Hippocampal formation (tissue), 2 donors: ENCODE results near the gene GPR89B.
"Not testable (repeated sequence)": the region's sequence is repeated elsewhere in the genome, so short reads cannot be mapped to it uniquely, and the experiment has no call there.

Source experiments
- DNase-seq, 2 donors: peaks; one replicate each; lab custom pipeline; 2025; lab: John Stamatoyannopoulos, UW

Gene GPR89B

DNA sequence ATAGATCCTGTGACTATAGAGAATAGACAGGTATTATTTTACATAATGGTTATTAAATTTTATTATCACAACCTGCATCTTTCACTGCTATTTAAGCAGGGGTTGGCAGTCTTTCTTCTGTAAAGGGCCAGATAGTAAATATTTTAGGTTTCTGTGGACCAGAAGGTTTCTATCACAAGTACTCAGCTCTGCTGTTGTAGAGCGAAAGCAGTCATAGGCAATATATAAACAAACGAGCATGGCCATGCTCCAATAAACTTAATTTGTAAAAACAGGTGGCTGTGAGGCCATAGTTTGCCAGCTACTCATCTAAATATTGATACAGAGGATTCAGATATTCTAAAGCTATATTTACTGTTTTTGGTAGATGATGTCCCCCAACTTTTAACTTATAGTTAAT lies 12.2 kb downstream of the GPR89B start:
- DNase-seq = not testable (repeated sequence)

DNA sequence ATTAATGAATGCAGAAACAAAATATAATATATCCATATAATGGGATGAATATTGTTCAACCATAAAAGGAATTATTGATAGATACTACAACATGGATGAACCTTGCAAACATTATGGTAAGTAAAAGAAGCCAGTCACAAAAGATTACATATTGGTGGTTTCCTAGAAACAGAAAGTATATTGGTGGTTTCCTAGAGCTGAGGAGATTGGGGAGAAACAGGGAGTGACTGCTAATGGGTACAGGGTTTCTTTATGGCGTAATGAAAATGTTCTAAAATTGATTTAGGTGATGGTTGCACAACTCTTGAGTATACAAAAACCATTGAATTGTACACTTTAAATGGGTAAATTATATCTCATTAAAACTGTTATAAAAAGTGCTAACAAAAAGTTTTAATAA lies 14.3 kb downstream of the GPR89B start:
- not testable (repeated sequence) for DNase-seq

DNA sequence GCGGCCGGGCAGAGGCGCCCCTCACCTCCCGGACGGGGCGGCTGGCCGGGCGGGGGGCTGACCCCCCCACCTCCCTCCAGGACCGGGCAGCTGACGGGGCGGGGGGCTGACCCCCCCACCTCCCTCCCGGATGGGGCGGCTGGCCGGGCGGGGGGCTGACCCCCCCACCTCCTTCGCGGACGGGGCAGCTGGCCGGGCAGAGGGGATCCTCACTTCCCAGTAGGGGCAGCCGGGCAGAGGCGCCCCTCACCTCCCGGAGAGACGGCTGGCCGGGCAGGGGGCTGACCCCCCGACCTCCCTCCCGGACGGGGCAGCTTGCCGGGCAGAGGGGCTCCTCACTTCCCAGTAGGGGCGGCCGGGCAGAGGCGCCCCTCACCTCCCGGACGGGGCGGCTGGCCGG lies 21.3 kb downstream of the GPR89B start:
- not testable (repeated sequence) for DNase-seq

DNA sequence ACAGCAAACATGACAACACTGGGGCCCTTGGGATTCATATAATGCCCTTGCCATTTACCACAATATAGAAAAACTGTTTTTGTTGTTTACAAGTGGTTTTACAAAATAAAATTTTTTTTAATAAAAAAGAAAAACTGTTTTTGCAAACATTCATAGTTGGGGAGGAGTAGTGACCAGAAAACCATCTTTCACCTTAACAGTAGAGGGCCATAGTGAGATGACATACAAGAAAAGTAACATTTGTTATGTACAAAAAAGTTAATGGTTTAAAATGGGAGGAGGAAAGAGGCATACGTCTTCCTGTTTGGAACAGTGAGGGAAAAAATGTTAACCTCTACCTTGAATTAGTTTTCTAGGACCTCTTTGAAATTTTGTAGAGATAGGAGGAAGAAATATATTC lies 30.7 kb downstream of the GPR89B start:
- DNase-seq = not testable (repeated sequence)

DNA sequence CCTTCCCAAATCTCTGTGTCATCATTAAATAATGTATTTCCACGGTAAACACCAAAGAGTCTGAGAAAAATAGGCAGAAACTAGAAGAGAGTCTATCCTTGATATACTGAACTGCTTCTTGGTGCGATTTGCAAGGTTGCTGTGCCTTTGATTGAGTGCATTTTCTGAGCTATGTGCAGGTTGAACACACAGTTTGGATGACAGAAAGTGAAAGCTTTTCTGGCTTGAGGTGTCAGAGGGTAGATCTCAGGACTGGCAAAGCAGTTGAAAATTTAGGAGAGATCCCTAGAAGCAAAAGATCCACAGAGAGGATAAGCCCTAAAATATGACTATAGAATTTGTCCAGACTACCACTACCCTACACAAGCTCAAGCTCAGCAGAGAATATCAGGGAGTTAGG lies 31.5 kb downstream of the GPR89B start:
- DNase-seq = not testable (repeated sequence)

DNA sequence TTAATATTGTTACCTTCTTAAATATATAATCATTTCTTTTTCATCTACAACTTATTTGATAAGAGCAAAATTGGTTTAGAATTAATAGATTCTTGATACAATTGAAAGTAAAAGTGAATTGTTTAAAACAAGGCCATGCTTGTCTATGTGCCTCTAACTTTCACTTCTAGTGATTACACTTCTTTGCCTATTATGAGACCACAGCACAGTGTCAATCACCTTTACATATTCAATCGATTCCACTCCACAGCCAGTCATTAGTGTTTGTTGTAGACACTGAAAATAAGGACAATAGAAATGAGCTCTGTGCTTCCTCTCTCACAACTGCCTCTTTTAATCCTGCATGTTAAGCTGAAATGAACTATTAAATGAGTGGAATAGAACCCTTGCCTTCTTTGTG lies 36.4 kb downstream of the GPR89B start:
- DNase-seq = not testable (repeated sequence)

DNA sequence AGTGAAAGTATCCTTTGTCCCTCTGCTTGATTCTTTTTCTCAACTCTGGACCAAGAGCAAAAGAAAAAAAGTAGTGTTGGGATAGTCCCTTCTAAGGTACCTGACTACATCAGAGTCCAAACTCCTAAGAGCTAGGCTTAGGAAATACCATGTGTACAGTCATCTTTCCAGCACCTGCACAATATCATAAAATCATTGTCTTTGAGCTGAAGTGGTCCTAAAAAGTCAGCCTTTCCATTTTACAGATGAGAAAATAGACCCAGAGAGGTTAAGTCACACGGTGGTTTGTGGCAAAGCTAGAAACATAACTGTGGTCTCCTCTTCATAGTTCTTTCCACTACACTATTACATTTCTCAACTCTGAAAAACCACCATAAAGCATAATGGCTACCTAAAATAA lies 38.4 kb downstream of the GPR89B start:
- not testable (repeated sequence) for DNase-seq

DNA sequence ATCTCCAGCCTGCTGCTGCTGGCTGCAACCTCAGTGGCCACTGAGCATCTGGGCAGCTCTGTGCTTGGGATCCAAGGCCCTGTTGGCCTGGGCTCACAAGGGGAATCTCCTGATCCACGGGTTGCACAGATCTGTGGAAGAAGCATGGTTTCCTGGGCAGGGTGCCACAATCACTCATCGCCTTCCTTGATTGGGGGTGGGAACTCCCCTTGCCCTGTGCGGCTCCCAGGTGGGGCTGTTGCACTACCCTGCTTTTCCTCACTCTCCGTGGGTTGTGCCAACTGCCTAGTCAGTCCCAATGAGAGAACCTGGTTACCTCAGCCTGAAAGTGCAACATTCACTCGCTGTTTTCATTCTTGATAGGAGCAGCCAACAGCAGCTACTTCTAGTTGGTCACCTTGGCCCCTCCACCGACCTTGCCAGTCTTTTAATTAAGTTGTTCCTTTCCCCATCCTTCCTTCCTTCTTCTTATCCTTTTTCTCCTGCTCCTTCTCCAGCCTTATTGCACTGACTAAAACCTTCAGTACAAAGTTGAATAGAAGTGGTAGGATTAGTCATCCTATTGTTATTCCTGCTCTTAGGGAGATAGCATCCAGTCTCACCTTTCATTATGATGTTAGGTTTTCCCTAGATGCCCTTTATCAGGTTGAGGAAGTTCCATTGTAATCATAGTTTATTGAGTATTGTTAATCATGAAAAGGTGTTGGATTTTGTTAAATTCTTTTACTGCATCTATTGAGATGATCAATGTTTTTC lies 50.9 kb downstream of the GPR89B start:
- not testable (repeated sequence) for DNase-seq

DNA sequence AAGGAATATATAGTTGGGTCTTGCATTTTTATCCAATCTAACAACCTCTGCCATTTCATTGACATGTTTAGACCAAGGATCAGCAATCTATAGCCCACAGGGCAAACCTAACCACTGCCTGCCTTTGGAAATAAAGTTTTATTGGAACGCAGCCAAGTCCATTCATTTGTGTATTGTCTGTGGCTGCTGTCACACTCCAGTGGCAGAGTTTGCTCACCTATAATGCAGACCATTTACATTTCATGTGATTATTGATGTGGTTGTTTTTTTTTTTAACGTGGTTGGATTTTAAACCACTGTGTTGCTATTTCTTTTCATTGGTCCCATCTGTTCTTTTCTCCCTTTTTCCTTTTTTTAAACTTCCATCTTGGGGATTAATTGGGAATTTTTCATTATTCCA lies 57.2 kb downstream of the GPR89B start:
- not testable (repeated sequence) for DNase-seq

DNA sequence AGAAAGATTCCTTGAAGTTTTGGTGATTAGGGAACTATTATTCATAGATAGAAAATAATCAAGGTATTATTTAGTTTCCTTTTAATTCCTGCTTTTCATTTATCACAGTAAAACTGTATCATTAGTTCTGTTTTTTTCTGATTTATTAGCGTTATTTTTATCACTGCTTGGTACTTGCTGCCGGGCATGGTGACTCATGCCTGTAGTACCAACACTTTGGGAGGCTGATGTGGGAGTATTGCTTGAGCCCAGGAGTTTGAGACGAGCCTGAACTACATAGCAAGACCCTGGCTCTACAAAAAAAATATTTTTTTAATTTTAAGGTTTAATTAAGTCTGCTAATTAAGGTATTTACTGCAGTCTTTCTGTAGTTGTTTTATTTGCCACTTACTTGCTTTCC lies 59.7 kb downstream of the GPR89B start:
- DNase-seq = not testable (repeated sequence)

DNA sequence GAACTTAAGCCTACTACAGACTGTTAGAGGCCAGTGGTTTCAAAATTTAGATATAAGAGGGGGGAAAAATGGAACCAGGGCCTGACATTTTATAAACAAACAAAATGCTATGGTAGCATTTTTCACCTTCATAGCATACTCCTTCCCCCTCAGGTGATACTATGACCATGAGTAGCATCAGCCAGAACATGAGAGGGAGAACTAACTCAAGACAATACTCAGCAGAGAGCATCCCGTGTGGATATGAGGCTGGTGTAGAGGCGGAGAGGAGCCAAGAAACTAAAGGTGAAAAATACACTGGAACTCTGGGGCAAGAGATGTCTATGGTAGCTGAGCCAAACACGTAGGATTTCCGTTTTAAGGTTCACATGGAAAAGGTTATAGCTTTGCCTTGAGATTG lies 64.7 kb downstream of the GPR89B start:
- not testable (repeated sequence) for DNase-seq

DNA sequence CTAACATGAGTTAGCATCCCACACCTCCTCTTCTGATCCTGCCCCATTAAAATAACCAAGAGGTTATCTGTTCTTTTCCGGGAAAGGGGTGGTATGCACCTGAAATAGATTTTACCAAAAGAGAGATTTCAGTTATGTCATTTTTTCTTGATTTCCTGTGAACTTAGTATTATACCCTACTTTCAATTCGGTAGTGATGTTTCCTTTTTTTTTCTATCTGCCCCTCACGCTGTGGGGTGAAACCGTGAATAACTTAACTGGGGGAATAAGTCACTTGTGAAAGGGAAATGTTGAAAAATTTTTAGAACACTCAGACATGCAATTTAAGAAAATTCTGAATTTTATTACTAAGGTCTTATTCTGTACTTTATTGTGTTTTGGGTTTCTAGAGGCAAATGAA lies 65.2 kb downstream of the GPR89B start:
- not testable (repeated sequence) for DNase-seq

DNA sequence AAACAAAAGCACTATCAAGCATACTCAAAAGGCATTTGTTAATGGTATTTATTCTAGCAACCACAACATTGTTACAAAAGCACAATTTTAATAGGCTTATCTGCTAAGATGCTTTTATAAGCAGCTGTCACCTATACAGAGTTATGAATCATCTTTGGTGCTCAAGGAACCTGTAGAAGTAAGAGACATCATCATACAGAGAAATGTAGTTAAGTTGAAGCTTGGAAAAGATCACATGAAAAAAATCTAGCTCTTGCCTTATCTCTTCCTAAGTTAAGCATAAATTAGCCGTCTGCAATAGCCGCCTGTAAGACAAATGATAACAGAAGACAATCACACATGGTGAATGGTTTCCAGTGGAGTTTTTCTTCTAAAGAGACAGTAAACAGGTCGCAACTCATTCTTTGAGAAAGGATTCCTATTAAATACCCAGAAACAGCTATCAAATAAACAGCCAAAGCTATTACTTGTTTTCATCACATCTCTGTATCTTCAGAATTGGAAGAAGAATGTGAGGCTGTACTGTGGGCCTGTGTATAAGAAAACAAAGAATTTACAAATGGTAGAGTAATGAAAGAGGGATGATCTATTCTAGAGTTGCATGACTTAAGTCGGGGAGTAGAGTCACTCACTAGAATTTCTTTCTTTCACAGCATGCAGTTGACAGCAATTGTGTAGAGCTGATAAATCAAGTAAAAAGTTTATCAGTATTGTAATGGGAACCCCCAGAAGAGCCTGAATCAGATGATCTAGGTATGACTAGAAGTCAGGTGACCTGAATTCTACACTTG lies 65.8 kb downstream of the GPR89B start:
- DNase-seq = not testable (repeated sequence)

DNA sequence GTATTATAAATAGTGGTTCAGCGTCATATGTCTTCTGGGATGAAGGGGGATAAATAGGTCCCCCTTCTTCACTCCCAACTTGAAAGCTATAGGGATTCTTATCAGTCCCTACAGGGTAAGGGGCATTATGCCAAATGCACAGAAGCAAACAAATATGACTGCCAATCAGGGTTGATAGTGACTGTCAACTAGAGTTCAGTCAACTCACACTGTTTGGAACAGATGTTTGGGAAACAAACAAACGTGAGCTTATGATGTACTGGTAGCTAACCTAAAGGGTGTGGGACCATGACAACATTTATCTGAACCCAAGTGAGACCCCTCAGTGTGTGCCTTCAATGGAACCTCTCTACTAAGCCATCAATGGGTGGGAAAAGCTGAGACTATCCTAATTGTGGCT lies 67.9 kb downstream of the GPR89B start:
- DNase-seq = not testable (repeated sequence)

DNA sequence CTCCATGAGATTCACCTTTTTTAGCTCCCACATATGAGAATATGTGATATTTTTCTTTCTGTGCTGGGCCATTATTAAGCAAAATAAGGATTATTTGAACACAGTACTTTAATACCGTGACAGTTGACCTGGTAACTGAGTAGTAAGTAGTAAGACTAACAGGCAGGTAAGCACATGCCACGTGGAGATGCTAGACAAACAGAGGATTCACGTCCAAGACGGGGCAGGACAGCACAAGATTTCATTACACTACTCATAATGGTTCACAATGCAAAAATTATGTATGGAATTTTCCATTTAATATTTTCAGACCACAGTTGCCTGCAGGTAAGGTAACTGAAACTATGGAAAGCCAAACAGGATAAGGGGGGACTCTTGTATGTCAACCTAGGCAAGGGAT lies 79.5 kb downstream of the GPR89B start:
- DNase-seq = not testable (repeated sequence)

DNA sequence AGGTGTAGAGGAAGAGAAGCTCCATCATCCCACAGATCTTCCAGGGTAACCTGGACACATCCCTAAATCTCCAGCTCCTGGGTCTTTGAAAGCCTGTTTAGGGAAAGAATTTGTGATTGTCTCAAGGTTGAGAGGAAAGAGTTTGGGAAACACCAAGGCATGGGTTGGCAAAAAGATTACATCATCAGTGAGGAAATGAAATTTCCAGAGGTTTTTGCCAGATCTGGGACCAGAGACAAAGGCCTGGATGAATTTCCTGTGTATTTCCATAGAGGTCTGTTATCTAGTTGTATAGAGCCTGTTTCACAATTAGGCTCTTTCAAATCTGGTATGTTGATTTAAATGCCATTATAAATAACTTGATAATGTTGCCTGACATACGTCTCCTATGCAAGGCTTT lies 82.3 kb downstream of the GPR89B start:
- DNase-seq = no peak

DNA sequence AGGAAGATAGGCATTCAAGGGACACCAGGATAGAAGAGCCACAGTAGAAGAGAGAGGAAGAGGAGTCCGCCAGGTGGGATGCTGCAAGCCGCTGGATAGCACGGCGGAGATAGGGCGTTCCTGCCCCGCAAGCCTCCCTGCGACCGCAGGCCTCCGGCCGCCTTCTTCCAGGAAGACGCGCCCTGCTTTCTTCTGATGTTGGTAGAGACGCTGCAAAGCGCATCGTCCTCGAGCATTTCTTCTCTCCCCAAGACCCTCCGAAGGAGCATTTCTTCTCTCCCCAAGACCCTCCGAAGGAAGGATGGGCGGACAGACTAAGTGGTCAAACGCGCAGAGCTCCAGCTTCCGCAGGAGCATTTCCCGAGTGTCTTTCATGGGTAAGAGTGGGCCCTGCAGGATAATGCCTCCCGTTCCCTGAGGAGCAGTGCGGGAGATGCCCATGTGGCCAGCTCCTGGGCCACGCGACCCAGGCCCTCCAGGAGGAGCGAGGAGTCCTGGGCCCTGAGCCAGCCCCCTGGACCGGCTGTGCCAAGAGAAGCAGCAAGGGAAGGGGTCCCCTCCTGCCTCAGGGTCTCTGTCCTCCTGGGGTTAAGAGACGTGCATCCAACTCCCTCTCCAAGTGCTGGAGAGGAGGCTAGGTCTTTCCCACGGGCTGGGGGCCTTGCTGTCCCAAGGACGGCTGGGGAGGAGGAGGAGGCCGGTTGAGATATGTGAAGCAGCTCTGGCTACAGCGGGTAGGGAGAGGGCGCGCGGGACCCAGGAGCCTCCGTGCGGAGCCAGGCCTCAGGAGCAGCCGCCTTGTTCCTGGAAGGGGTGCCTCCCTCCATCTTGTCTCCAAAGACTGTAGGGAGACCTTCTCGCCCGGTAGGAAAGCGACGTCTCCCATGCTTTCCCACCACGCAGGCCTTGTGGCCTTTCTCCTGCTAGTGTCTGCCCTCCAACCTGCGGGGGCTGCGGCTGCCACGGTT lies 85.2 kb downstream of the GPR89B start:
- DNase-seq = not testable (repeated sequence)

DNA sequence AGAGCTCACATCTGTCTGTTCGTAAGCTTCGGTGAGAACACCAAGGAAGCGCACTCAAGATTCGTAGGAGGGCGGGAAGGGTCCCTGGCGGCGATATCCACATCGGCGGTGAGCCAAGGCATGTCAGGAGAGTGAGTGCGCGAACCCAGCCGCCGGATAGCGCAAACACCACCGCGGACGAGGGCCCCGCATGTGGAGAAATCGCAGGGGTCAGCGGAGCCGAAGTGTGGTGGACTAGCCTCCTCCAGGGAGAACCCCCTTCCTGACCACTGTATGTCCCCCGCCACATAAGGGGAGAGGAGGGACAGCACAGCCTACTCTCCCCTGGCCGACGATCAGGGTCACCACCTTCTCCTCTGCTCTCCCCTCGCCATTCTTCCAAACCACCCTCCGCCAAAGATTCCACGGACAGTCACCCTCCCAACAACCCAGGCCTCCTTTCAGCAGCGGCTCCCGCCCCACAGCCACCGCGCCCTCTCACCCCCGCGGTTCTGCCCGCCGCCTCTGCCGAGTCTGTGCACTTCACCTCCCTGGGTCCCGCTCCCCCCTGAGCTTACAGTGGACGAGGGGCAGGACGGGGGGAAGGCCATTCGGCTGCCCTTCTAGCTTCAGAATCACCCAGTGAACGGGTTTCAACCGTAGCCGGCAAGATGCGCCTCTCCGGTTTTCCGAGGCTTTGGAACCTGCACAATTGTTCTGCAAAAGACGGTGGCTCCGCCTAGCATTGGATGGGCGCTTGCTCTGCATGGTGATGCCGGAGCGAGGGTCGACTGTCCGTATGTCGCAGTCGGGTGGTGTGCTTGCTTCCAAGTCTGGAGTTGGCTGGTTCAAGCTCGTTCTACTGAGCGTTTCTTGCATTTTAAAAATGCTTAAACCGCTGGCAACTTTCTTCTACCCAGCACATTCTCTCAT lies 86.3 kb downstream of the GPR89B start:
- not testable (repeated sequence) for DNase-seq

DNA sequence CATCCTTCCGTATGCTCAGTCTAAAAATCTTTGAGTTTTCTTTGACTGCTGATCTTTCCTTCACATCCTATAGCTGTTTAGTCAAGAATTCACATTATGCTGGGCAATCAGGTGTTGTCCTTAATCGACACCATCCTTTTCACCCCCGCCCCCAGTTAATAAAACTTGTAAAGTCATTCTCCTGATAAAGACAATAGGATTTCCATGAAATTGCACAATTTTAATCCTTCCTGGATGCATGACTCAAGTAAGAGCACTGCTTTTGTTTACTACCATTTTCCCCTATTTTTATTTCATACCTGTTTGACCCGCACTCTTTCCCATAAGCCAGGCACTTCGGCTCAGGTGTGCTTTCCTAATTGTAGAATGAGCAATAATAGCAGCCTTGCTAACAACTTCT lies 96.7 kb downstream of the GPR89B start:
- DNase-seq = not testable (repeated sequence)

DNA sequence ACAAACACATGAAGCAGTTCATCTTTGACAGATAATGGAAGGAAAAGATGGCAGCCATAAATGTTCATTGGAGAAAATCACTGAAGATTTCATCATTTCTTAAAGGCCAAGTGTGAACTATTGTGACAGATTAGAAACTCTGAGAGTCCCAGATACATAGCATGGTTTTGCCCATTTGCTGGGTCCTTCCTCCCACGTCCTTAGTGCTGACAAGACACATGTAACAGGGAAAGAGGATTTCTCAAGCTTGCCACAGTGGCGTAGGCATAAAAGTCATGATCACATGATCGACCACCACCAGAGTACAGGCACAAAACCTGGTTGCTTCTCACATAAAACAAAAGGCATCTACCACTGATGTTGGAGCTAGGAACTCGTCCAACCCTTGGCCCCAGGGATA lies 98.8 kb downstream of the GPR89B start:
- DNase-seq = not testable (repeated sequence)

DNA sequence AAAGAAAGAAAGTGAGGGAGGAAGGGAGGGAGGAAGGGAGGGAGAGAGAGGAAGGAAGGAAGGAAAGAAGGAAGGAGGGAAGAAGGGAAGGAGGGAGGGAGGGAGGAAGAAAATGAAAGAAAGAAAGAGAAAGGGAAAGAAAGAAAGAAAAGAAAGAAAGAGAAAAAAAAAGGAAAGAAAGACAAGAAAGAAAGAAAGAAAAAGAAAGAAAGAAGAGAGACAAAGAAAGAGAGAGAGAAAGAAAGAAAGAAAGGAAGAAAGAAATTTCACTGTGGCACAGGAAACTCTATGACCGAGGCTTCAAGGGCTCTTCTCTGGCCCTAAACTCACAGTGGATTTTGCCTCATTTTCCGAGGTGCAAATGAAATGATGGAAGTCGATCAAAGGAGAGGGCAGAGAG lies 104.0 kb downstream of the GPR89B start:
- not testable (repeated sequence) for DNase-seq
